NB4 (cell line): ENCODE data around the gene EPDR1.

Experiments used
- DNase-seq: peaks from one replicate; pipeline ENCODE4 v3.0.0; 2010; ENCODE audit warnings: low read depth
- H3K4me3 ChIP-seq: one replicate; pipeline ENCODE4 v1.5.1; 2011; ENCODE audit warnings: mild to moderate bottlenecking, low read depth, low read length, moderate library complexity
- CTCF ChIP-seq: IDR thresholded peaks from one replicate; pipeline ENCODE4 v1.5.1; 2012; ENCODE audit warnings: low read depth, low read length
- MYC ChIP-seq: IDR thresholded peaks from 2 replicates; pipeline ENCODE4 v1.6.1; 2011; ENCODE audit warnings: low read depth, low read length
- POLR2A ChIP-seq: IDR thresholded peaks from 2 replicates; pipeline ENCODE4 v1.6.1; 2011; ENCODE audit warnings: mild to moderate bottlenecking; ENCODE audit not compliant: insufficient read length; ENCODE audit errors: extremely low read depth
- TF ChIP-seq, protein P1 (sequence below): IDR thresholded peaks from 2 replicates; pipeline ENCODE4 v1.6.1; 2011; ENCODE audit warnings: low read depth, low read length

Gene EPDR1

GRCh38 chr7:37977243-37977642, 56.8 kb downstream of the EPDR1 start:
- H3K4me3 ChIP-seq, result no peak overlapping the region
- TF ChIP-seq CTCF (no peak), POLR2A (no peak), MYC (no peak)
- TF ChIP-seq, protein P1, sequence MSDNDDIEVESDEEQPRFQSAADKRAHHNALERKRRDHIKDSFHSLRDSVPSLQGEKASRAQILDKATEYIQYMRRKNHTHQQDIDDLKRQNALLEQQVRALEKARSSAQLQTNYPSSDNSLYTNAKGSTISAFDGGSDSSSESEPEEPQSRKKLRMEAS, result no peak
- peak; percentile 15 for DNase-seq

DNA sequence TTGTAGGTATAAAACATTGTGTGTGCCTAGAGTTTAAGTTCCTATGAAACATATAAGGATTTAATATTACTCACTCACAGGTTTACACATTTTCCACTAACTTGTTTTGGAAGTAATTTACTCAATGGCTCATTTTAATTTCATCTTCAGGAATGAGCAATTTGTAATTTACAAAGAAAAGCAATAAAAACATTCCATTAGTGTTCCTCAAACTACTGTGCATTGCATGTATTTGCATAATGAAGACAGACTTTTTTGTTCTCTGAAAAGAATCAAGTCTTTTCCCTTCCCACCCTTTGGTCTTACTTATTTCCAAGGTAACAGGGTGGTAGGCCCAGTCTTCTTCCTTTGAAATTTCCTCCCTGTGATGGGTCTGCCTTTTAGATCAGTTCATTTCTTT, 61.2 kb downstream of the EPDR1 start:
- DNase-seq, result no peak
- no peak overlapping the region for H3K4me3 ChIP-seq
- TF ChIP-seq MYC, result no peak
- TF ChIP-seq CTCF, result no peak
- no peak for TF ChIP-seq POLR2A
- TF ChIP-seq, protein P1, result no peak

- no peak for DNase-seq
- H3K4me3 ChIP-seq, result no peak overlapping the region
- no peak for TF ChIP-seq POLR2A
- no peak for TF ChIP-seq CTCF
- TF ChIP-seq, protein P1, result no peak
- TF ChIP-seq MYC, result no peak
Observed at GRCh38 chr7:37982423-37982822, 62.0 kb downstream of the EPDR1 start.

- TF ChIP-seq CTCF (no peak), MYC (no peak), POLR2A (no peak)
- DNase-seq, result no peak
- H3K4me3 ChIP-seq, result no peak overlapping the region
Observed at GRCh38 chr7:37984750-37985390, 64.4 kb downstream of the EPDR1 start.

DNA sequence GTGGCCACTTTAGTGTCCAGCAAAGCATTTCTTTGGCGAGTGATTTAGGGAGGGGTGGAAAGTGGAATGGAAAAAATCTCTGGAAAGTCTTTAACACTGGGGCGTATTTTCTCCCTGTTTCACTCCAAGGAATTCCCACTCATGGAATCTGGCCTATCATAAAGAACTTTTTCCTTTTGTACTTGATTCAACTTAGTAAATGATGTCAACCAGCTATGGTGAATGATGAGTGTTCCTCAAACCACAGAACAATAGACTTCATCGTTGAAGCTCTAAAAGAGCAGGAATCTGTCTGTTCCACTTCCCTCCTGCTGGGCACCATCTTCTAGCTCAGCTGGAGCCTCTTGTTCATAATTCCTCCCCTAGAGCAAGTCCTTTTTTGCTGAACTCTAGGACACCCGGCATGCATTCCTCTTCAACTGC, 66.5 kb downstream of the EPDR1 start:
- no peak for DNase-seq
- no peak for TF ChIP-seq MYC
- TF ChIP-seq POLR2A, result no peak
- TF ChIP-seq, protein P1, result no peak
- TF ChIP-seq CTCF, result no peak
- no peak overlapping the region for H3K4me3 ChIP-seq

DNA sequence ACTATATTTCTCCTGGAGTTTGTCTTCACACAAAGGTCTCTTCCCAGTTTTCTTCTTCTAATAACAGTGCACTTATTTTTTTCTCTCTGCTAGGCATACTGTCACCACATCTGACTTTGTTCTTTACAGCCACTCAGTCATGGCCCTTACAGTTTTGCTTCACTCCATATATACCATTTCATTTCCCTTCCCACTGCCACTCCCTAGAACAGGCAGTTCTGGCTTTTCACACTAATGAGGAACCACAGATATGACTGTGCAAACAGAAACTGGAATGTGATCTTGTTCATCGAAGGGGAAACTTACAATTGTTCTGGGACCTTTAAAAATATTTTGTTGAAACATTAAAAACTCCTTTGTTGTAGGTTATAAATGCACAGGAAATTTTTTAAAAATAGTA, 67.3 kb downstream of the EPDR1 start:
- DNase-seq, result peak; percentile 51

More for the DNA sequence above, 67.3 kb downstream of the EPDR1 start:
- no peak overlapping the region for H3K4me3 ChIP-seq
- TF ChIP-seq POLR2A, result no peak
- TF ChIP-seq CTCF, result no peak
- TF ChIP-seq, protein P1, result no peak
- TF ChIP-seq MYC, result no peak
